K562 (cell line): ENCODE data around the gene COL23A1. TPM values are rescaled to one million over a fixed set of nuclear protein-coding genes. Genes with fewer than 3 reads are reported as not detected.

Experiments
- CREM ChIP-seq: IDR thresholded peaks from 2 replicates; pipeline ENCODE4 v1.6.1; 2014; ENCODE audit warnings: antibody characterized with exemption, low read depth
- GATA2 ChIP-seq: sonication (generic); formaldehyde crosslinking; IDR thresholded peaks from 2 replicates; pipeline ENCODE4 v1.4.0; 2020; ENCODE audit warnings: mild to moderate bottlenecking, missing genetic modification reagents
- JUND ChIP-seq, 2 experiments: IDR thresholded peaks; 2 replicates in 1 of 2; 3 replicates in 1 of 2; pipeline ENCODE4 v1.6.1; 2011; ENCODE audit warnings: borderline replicate concordance in 2 of 2, low read depth in 2 of 2, low read length in 2 of 2, improper control_type of control experiment in 1 of 2, missing biosample characterization in 1 of 2, missing genetic modification characterization in 1 of 2, missing genetic modification reagents in 1 of 2
- MAZ ChIP-seq, 2 experiments: fragments of 450-650 bp in 1 of 2; sonication (generic) in 1 of 2; formaldehyde crosslinking; IDR thresholded peaks in 1 of 2; conservative IDR thresholded peaks in 1 of 2; 2 replicates each; pipeline versions ENCODE4 v1.4.0 to v1.5.0; 2020; ENCODE audit warnings: mild to moderate bottlenecking in 1 of 2, missing genetic modification reagents in 1 of 2
- MBD2 ChIP-seq: sonication (generic); IDR thresholded peaks from 2 replicates; pipeline ENCODE4 v1.6.1; 2016; ENCODE audit warnings: low read depth, borderline replicate concordance
- RAD21 ChIP-seq, 2 experiments: fragments of 250-450 bp in 1 of 2; fragments of 450-650 bp in 1 of 2; sonication (Bioruptor Pico) in 1 of 2; formaldehyde crosslinking in 1 of 2; IDR thresholded peaks in 1 of 2; conservative IDR thresholded peaks in 1 of 2; 2 replicates each; pipeline versions ENCODE4 v1.4.0 to v1.8.0; 2020 to 2022; ENCODE audit warnings: mild to moderate bottlenecking in 2 of 2, moderate library complexity in 1 of 2
- STAG1 ChIP-seq: sonication (generic); formaldehyde crosslinking; IDR thresholded peaks from 2 replicates; pipeline ENCODE4 v1.5.0; 2020; ENCODE audit warnings: missing genetic modification reagents, borderline replicate concordance
- ZNF407 ChIP-seq: fragments of 450-650 bp; IDR thresholded peaks from 2 replicates; pipeline ENCODE4 v1.6.1; 2016; ENCODE audit warnings: low read depth
- polyA plus RNA-seq, 8 experiments: library from polyadenylated mRNA; depleted of rRNA in 4 of 8; stranded (reverse) in 5 of 8; unstranded in 3 of 8; fragments of >200 nt; fragmentation: Nextera tagmentation in 2 of 8; fragmentation: Illumina TruSeq in 1 of 8; extraction: Ambion mirVana in 2 of 8; extraction: Trizol in 1 of 8; gene quantifications; 2 replicates each; pipeline versions ENCODE4 v1.2.1 to v1.2.3, GENCODE V29; 2011 to 2014; ENCODE audit warnings: inconsistent platforms in 1 of 8, missing spikeins in 1 of 8
- total RNA-seq, 7 experiments: library from RNA; depleted of rRNA in 6 of 7; stranded (reverse); fragments of >200 nt in 6 of 7; fragmentation: Illumina TruSeq in 2 of 7; extraction: Trizol in 2 of 7; gene quantifications; 2 replicates each; pipeline versions ENCODE4 v1.2.1 to v1.2.3, GENCODE V29; 2011 to 2021; ENCODE audit warnings: low replicate concordance in 1 of 7
- TF ChIP-seq, protein P1 (sequence below), 2 experiments: fragments of 450-650 bp; formaldehyde crosslinking in 1 of 2; IDR thresholded peaks; 2 replicates each; pipeline versions ENCODE4 v1.4.0 to v1.6.1; 2014 to 2020; ENCODE audit warnings: mild to moderate bottlenecking in 2 of 2, borderline replicate concordance in 1 of 2, low read depth in 1 of 2

Gene COL23A1
- total and polyA plus RNA-seq, 9 of the 15 experiments (the other 6 are each of a cell fraction or from before 2014, with no cell fraction given), result 0.09 TPM; not detected in 8

GRCh38 chr5:178279723-178280438 lies 310.3 kb downstream of the COL23A1 start (continued):
- TF ChIP-seq RAD21 (CRISPR knock-in tag; conservative IDR thresholded peaks at IDR 0.05 in 1 of 2, IDR thresholded peaks at IDR 0.05 in 1 of 2) (peak; percentile 93 to 98), CREM (peak; percentile 28; the same call in 1 of the 2 replicates), GATA2 (no peak), JUND (IDR thresholded peaks at IDR 0.05; ENCODE audit: borderline replicate concordance, low read depth, low read length) (peak; percentile 27; the same call in 1 of the 2 replicates), JUND (tag; IDR thresholded peaks at IDR 0.05; ENCODE audit: borderline replicate concordance, low read depth, low read length) (no peak), ZNF407 (no peak), MBD2 (no peak), MAZ (CRISPR knock-in tag; conservative IDR thresholded peaks at IDR 0.05 in 1 of 2, IDR thresholded peaks at IDR 0.05 in 1 of 2) (peak; percentile 19 to 68; a peak in 1 of 4 replicates), STAG1 (CRISPR knock-in tag) (peak; percentile 98)
- TF ChIP-seq, protein P1, sequence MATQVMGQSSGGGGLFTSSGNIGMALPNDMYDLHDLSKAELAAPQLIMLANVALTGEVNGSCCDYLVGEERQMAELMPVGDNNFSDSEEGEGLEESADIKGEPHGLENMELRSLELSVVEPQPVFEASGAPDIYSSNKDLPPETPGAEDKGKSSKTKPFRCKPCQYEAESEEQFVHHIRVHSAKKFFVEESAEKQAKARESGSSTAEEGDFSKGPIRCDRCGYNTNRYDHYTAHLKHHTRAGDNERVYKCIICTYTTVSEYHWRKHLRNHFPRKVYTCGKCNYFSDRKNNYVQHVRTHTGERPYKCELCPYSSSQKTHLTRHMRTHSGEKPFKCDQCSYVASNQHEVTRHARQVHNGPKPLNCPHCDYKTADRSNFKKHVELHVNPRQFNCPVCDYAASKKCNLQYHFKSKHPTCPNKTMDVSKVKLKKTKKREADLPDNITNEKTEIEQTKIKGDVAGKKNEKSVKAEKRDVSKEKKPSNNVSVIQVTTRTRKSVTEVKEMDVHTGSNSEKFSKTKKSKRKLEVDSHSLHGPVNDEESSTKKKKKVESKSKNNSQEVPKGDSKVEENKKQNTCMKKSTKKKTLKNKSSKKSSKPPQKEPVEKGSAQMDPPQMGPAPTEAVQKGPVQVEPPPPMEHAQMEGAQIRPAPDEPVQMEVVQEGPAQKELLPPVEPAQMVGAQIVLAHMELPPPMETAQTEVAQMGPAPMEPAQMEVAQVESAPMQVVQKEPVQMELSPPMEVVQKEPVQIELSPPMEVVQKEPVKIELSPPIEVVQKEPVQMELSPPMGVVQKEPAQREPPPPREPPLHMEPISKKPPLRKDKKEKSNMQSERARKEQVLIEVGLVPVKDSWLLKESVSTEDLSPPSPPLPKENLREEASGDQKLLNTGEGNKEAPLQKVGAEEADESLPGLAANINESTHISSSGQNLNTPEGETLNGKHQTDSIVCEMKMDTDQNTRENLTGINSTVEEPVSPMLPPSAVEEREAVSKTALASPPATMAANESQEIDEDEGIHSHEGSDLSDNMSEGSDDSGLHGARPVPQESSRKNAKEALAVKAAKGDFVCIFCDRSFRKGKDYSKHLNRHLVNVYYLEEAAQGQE (IDR thresholded peaks at IDR 0.05; ENCODE audit: borderline replicate concordance), result peak; percentile 91
- TF ChIP-seq, protein P1 (CRISPR knock-in tag; IDR thresholded peaks at IDR 0.05; ENCODE audit: low read depth), result no peak
